Right renal cortex interstitium (tissue), 3 donors: ENCODE data around the gene CDKN2B-AS1. TPM values are rescaled to one million over a fixed set of nuclear protein-coding genes. Genes with fewer than 3 reads are reported as not detected.
"Not testable (repeated sequence)": the region's sequence is repeated elsewhere in the genome, so short reads cannot be mapped to it uniquely, and the experiment has no call there.

Source experiments
- DNase-seq, 3 donors: peaks; one replicate each; pipeline ENCODE4 v3.0.0-alpha.2; 2013; ENCODE audit warnings: low read depth in 3 of 3, low spot score in 2 of 3
- polyA plus RNA-seq, 3 donors: library from polyadenylated mRNA; unstranded; fragments of 120-200 nt; gene quantifications; one replicate each; pipeline ENCODE4 v1.2.1, GENCODE V29; 2013; ENCODE audit not compliant: insufficient read length in 3 of 3

Gene CDKN2B-AS1
- polyA plus RNA-seq, 3 donors, result 0.10 to 0.14 TPM; not detected in 1

DNA sequence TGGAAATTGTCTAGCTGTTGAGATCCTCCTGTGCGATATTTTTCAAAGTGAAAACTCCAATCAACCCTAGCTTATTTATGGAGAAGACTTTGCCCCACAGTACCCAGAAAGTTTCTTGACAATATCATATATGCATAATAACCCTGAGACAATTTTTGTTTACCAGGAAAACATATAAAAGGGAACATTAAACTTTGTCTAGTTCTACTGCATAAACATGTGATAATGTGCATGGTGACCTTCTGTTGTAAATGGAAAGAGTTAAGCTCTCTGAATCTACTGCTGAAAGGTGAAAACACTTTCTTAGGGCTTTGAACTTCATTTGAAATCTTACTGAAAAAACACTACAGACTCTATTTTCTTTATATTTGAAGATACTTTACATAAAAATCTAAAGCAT is 46.8 kb downstream of the CDKN2B-AS1 start:
- no peak for DNase-seq

DNA sequence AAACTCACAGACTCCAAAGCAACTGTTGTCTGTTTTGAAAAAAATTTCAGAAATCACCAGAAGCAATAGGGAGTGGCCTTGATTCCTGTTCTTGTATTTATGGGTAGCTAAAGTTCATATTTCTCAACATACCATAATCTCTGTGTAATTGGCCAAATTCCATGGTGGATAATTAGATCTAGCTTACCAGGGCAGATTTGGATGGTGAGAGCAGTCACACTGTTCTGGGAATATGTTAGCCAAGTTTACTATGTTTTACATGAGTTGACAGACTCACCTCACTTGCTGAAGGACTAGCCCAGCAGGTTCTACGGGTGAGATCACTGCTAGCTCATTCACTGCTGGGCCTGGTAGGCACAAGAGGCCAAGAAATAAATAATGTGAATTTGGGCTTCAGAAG is 47.2 kb downstream of the CDKN2B-AS1 start:
- DNase-seq, result no peak

DNA sequence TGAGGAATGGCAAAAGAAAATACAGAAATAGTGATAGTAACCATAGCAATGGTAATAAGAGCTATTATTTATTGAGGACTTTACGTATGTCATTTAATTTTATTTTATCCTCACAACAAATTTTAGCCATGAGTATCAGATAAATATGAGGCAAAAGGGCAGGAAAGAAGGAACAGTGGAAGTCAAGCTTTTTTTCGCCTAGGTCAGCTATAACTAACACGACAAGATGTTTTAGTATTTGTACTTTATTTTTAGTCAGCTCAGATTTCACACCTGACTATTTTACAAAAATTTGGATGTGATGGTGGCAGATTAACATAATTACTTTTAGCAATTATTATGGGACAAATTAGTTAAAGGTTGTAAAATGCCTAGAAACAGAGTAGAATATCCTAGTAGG is 49.3 kb downstream of the CDKN2B-AS1 start:
- no peak for DNase-seq

DNA sequence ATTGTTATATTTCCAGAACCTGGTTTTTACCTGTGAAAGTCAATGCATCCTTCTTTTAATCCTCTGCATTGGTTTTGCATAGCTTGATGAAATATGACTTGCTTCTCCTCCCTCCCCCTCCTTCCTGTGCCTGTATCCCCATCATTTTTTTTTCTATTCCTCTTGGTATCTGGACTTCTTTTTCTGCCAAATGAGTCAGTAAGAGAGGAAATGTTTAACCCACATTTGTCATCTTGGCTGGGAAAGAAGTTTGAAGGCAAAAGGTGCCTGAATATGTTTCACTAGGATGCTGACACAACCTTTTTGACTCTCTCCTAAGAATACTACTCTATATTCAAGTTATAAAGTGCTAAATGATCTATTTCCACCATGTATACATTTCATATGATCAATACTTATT is 50.0 kb downstream of the CDKN2B-AS1 start:
- no peak for DNase-seq

DNA sequence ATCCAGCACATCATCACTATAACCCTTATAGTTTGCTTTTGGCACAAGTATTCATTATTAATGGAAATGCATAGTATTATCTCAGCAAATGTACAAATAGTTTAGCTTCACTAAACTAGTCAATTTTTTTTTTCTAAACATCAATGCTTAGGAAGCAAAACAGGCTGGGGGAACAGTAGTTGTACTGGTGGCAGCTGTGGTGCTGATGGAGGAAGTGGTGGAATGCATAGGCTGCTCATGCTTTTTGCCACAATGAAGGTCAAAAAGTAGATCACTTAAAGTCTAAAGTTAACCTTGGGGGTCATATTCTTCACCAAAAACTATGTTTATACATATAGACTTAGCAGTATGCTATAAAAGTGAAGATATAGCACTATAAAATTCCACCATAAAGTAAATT is 50.8 kb downstream of the CDKN2B-AS1 start:
- DNase-seq, result no peak

DNA sequence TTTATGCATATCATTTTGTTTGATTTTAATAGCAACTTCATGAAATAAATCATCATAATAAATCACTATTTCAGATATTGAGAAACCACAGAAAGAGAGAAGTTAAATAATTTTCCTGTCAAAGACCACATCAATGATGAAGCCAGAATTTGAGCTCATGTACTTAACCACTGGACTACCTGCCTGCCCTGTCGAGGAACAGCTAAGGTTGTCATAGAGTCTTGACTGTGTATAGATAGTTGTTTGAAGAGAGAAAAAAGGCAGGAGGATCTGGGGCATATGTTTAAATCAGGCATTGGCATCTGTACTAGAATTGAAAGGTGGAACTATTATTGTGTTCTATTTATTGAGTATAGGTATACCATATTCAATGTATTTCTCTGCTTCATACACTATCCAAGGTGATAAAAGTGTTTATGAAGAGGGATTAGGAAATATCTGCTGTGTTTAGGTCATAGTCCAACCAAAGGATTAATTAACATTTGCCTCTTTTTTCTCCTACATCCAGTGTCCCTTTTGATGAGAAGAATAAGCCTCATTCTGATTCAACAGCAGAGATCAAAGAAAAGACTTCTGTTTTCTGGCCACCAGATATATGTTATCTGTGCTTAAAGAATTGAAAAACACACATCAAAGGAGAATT is 51.8 kb downstream of the CDKN2B-AS1 start:
- DNase-seq, result no peak

DNA sequence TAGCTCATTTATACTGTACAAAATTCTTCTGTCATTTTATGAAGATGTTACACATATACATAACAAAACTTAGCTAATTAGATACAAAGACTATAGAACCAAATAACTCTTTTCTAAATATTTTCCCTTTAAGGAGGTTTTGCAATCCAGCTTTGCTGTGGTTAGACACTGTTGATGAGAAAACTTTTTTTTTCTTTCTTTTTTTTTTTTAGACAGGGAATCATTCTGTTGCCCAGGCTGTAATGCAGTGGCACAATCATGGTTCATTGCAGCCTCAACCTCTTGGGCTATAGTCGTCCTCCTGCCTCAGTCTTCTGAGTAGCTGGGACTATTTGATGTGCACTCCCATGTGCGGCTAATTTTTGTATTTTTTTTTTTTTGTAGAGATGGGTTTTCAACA is 53.0 kb downstream of the CDKN2B-AS1 start:
- DNase-seq, result no peak

DNA sequence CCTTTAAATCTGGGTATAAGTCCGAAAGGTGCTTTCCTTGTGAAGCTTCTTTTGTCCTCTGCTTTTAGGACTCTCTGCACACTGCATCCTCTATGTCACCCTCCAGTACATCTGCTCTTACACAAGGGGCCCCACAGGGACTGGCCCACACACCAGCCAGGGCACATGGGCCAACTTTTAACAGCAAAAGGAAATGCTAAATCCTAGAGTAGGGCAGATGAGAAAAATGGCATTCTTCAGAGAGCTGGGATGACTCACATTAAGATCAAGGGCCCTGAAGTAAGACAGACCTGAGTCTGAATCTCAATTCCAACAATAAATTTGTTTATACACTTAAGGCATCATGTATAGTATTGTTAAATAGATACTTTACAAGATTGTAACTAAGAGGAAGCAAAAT is 54.8 kb downstream of the CDKN2B-AS1 start:
- DNase-seq, result no peak

DNA sequence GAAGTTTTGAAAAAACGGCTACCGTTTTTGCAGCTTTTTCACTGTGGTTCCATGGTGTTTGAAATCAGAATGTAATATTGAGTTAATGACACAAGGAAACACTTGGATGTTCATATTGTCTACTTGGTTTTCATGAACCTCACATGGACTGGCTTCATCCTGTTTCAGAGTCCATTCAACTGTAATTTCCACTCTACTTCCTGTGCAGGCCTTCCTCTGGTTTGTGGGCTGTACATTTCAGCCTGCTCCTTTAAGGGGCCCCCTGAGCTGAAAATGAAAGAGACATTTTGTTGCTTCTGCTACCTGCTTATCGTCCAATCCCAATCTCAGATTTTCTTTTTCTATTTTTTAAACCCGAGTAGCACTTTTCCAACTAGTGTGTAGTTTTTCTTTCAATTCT is 56.3 kb downstream of the CDKN2B-AS1 start:
- DNase-seq, result no peak

DNA sequence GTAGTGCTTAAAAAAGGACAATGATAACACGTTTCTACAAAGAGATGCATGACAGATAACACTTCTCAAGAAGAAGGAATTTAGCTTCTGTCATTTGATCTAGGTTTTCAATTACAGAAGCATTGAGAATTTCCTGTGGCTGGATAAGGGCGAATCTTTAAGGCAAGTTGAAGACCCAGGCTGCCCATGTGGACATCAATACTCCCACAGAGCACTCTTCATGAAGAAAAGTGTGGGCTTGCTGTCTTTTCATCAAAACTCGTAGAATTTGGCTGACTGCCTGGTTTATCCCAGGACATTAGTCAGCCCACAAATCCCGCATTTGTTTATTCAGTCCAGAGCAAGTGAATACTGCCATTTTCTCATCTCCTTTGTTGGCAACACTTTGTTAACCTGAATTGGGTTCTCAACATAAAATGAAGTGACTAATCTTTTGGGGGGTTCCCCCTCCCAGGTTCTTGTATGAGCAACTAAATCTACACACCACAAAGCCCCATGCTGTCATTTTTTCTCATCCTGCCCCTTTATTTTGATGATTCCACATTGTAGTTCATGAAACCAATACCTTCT is 57.9 kb downstream of the CDKN2B-AS1 start:
- no peak for DNase-seq

DNA sequence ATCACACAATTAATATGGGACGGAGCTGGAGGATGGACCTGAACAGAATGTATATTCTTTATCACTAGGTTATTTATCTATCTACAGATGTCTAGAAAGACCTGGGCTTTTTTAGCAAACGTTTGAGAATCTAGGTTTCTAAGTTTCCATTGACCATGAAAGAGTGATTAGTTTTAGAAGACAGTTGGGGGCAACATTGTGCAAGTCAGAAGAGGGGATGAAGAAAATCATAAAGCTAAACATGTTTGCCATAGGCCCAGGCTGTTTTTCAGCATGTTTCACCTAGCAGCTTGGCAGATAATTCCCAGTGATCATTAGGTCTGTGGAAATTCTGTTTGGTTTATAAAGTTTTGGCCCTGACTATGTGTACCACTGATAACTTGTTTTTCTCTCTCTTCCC is 58.6 kb downstream of the CDKN2B-AS1 start:
- DNase-seq, result no peak

DNA sequence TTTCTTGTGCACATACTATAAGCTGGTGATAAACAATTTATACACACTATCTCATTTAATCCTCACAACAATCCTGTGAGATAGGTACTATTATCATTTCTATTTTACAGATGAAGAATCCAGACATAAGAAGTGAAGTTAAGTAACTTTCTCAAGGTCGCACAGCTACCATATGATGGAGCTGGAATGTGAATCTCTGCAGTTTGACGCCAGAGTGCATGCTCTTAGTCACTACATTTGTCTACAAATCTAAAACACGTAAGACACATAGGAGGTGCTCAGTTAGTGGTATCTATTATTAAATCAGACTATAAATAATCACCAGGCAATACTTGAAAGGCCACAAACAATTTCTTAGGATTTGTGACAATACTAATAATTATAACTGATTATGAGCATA is 59.5 kb downstream of the CDKN2B-AS1 start:
- no peak for DNase-seq

DNA sequence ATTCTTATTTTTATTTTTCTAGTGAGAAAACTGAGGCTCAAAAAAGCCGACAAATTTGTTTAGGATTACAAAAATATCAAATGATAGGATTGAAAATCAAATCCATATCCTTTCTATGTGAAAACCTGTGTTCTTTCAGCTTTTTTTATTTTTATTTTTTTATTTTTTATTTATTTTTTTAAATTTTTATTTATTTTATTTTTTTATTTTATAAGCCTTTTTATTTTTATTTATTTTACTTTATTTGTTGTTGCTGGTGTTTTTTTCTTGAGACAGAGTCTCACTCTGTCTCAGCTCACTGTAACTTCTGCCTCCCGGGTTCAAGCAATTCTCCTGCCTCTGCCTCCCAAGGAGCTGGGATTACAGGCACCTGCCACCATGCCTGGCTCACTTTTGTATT is 59.9 kb downstream of the CDKN2B-AS1 start:
- DNase-seq, result no peak

DNA sequence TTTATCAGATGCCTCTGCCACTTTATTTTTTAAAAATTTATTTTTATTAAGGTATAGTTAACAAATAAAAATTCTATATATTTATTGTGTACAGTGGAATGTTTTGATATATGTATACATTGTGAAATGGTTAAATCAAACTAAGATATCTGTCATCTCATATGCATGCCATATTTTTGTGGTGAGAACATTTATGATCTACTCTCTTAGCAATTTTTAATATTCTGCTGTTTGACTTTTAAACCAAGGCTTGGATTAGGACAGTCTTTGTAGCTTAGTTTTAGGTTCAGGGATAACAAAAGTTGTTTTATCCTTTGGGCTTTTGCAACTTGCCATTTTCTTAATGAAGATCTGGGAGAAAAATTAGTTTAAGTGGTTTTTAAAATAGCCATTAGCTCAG is 60.5 kb downstream of the CDKN2B-AS1 start:
- DNase-seq, result no peak

DNA sequence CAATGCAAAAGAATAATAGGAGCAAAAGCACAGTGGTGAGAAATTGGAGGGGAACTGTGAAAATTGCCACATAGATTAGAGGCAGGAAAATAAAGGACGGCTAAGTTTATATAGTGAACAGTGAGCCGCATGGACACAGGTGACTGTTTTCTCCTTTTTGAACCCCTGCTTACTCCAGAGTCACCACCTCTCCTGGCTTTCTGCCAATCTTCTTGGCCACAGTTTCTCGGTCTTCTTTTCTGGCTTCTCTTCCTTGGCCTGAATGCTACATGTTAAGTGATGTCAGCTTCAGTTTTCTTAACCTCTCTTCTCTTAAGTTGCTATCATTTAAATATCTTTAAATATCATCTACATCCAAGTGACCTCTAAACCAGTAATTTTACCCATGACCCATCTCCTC is 61.8 kb downstream of the CDKN2B-AS1 start:
- no peak for DNase-seq

DNA sequence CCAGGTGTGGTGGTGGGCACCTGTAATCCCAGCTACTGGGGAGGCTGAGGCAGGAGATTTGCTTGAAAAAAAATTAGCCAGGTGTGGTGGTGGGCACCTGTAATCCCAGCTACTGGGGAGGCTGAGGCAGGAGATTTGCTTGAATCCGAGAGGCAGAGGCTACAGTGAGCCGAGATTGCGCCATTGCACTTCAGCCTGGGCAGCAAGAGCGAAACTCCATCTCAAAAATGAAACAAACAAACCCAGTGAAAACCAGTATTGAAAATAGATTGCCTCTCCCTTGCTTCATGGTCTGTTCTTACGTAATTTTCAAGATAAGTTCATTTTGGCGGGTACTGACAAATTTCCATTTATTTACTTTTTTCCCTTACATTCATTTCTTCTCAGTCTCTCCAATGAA is 63.4 kb downstream of the CDKN2B-AS1 start:
- not testable (repeated sequence) for DNase-seq

DNA sequence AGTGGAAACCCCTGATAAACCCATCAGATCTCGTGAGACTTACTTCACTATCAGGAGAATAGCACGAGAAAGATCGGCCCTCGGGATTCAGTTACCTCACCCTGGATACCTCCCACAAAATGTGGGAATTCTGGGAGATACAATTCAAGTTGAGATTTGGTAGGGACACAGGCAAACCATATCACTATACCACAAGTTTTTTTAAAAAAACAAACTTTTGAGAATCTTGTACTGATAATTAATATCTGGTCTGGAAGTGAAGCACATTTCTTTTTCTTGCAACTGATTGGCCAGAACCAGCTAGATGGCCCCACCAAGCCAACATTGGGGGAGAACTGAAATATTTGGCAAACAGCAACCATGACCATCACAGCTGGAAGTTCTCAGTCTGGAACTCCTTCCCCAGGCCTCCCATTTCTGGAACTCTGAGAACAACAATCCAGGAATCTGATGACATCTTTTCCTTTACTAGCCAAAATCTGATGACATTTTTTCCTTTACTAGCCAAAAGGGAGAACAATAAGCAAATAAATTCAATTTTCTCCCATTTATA is 66.3 kb downstream of the CDKN2B-AS1 start:
- DNase-seq, result no peak

DNA sequence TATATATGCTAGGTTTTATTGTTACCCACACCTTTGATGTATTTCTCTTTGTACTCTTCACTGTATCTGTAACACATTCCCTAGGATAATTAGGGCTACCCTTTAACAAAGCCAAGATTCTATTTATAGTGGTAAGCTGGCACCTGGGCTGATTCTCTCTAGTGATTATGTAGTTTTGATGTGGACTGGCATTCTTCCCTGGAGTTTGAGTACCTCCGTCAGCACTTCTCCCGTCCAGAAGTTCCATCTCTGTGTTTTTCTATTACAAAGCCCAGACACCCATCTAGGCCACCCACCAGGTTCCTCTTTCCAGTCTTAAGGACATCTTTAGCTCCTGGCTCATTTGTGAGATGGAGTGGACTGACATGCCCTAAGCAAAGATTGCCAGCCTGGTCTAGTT is 70.4 kb downstream of the CDKN2B-AS1 start:
- no peak for DNase-seq

DNA sequence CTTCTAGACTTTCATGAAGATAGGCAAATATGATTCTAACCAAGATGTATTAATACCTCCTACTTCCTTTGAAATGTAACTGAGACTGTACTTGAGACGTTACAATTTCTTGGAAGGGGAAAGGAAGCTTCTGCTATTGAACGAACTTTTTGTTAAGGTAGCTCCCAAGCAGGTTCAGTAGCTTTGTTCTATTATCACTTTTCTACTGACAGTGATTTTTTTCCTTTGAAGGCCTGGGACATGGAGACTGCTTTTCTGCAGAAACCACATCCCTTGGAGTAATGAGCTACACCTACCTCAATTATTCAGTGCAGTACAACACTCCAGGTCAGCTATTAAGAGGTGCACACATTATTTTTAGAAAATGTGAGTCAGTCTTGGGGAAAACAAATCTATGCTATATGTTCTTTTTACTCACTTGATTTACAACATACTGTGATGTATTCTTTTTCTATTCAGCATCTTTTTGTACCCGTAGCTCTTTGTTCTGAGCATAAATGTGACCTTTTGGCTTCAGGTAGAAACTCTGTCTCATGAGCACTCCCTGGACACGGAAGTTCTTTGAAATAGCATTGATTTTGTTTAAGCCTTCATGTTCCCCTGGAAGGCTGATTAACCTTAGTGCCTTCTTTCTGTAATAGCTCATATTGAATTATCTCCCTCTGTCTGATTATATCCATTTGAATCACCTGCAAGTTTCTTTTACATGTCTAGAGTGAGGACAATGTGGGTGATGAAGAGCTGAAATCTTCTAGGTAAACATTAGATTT is 71.0 kb downstream of the CDKN2B-AS1 start:
- DNase-seq, result no peak

DNA sequence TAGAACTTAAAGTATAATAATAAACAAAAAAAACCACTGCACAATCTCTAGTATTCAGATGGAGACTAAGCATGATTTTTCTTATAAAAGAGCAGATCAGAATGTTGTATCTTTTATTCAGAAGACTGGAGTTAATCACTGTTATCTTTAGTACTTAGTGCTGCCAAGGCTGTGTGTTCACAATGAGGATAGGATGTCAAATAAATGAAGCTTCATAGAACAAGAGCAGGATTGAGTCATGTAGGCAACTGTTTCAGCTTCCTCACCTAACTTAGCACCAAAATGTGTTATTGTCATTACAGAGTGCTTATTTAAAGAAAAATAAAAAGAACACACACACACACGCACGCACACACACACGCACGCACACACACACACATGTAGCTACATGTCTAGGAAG is 72.6 kb downstream of the CDKN2B-AS1 start:
- DNase-seq, result no peak

DNA sequence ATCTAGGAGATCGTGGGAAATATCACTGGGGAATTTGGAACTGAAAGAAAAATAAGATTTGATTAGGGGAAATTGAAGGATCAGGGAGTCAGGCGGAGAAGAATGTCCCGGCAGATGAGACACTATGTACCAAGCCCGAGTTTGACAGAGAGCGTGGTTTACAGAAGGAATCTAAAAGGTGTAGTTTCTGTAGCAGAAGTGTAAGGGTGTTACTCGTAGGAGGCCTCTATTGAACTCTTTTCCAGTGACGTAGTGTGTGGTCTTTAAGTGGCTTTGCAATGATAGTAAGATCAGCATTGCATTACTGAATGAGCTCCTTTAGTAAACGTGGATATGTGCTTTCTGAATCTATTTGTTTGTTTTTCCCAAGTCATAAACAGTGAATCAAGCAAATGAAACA is 73.8 kb downstream of the CDKN2B-AS1 start:
- DNase-seq, result no peak

DNA sequence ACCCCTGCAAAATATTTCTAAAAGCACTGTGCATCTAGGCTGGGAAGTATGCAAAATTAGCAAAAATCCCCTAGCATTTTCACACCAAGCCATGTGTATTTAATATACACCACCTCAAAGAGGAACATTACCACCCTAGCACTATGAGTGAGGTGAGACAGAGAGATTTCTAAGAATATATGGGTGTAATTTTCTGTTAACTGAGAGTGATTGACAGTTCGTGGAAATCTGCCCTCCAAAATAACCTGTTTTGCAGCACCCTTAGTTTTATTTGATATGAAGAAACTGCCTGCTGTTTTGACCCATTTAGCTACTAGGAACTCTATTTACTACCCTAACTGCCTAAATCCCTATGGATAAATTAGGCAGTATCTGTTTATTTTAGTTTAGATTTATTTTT is 78.8 kb downstream of the CDKN2B-AS1 start:
- no peak for DNase-seq
